Measurements from ENCODE around the gene GREB1. TPM values are rescaled to one million over a fixed set of nuclear protein-coding genes. Genes with fewer than 3 reads are reported as not detected.

The GREB1 gene
- polyA plus RNA-seq, 1 donor from 2014 or later, result 17.2 TPM

DNA sequence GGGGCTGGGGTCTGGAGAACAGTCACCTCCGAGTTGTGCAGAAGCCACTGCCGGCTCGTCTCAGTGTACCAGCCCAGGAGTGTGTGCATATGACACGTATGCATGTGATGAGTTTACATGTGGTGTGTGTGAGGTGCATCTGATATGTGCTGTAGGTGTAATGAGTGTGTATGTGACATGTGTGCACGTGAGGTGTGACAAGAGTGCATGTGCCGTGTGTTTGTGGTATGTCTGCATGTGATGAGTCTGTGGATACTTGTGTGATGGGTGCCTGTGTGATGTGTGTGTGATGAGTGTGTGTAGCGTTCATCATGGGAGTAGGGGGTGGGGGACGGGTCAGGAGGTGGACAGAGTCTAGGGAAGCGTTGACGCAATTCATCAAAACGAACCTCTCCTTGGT is 123.3 kb downstream of the GREB1 start:
- Histone ChIP-seq H3K9ac (ENCODE audit: low read length) (no peak overlapping the region), H3K27ac (ENCODE audit: low read length) (no peak overlapping the region), H3F3A (ENCODE audit: insufficient read depth, low read length, poor library complexity, severe bottlenecking) (no peaks in the 10 kb centered on the region), H2AFZ (ENCODE audit: low read depth, low read length) (no peak overlapping the region), H3K4me2 (ENCODE audit: low read length) (no peak overlapping the region), H3K9me3 (ENCODE audit: low read length) (peaks cover 4% of the 10 kb centered on the region), H4K20me1 (ENCODE audit: insufficient read depth) (no peaks in the 10 kb centered on the region), H3K36me3 (ENCODE audit: insufficient read depth, low read length) (no peaks in the 10 kb centered on the region), H3K4me3 (ENCODE audit: low read length) (no peak overlapping the region), H3K27me3 (ENCODE audit: insufficient read depth, low read depth, low read length) (no peaks in the 10 kb centered on the region), H3K79me2 (replicated peaks; ENCODE audit: insufficient read depth, low read length) (no peaks in the 10 kb centered on the region), H3K9me2 (ENCODE audit: insufficient read depth, low read length) (no peaks in the 10 kb centered on the region)
- TF ChIP-seq, protein P1, sequence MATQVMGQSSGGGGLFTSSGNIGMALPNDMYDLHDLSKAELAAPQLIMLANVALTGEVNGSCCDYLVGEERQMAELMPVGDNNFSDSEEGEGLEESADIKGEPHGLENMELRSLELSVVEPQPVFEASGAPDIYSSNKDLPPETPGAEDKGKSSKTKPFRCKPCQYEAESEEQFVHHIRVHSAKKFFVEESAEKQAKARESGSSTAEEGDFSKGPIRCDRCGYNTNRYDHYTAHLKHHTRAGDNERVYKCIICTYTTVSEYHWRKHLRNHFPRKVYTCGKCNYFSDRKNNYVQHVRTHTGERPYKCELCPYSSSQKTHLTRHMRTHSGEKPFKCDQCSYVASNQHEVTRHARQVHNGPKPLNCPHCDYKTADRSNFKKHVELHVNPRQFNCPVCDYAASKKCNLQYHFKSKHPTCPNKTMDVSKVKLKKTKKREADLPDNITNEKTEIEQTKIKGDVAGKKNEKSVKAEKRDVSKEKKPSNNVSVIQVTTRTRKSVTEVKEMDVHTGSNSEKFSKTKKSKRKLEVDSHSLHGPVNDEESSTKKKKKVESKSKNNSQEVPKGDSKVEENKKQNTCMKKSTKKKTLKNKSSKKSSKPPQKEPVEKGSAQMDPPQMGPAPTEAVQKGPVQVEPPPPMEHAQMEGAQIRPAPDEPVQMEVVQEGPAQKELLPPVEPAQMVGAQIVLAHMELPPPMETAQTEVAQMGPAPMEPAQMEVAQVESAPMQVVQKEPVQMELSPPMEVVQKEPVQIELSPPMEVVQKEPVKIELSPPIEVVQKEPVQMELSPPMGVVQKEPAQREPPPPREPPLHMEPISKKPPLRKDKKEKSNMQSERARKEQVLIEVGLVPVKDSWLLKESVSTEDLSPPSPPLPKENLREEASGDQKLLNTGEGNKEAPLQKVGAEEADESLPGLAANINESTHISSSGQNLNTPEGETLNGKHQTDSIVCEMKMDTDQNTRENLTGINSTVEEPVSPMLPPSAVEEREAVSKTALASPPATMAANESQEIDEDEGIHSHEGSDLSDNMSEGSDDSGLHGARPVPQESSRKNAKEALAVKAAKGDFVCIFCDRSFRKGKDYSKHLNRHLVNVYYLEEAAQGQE (IDR thresholded peaks at IDR 0.05; ENCODE audit: borderline replicate concordance), result no peak
- TF ChIP-seq POLR2AphosphoS5 (IDR thresholded peaks at IDR 0.05) (no peak), MXI1 (conservative IDR thresholded peaks at IDR 0.05; ENCODE audit: poor library complexity, severe bottlenecking) (no peak), EP300 (conservative IDR thresholded peaks at IDR 0.05; ENCODE audit: poor library complexity, severe bottlenecking) (no peak), TAF1 (IDR thresholded peaks at IDR 0.05; ENCODE audit: low read depth) (no peak), SMC3 (conservative IDR thresholded peaks at IDR 0.05; ENCODE audit: poor library complexity) (no peak), EZH2 (IDR thresholded peaks at IDR 0.05; ENCODE audit: borderline replicate concordance, insufficient read depth, low read length, poor library complexity, severe bottlenecking) (no peak), CTCF (IDR thresholded peaks at IDR 0.05; ENCODE audit: poor library complexity, severe bottlenecking) (no peak), RAD21 (conservative IDR thresholded peaks at IDR 0.05) (no peak)

GRCh38 chr2:11657646-11658045 is 123.8 kb downstream of the GREB1 start:
- no peak overlapping the region for H3K27ac ChIP-seq (ENCODE audit: low read length)
- no peak overlapping the region for H2AFZ ChIP-seq (ENCODE audit: low read depth, low read length)
- H3K4me2 ChIP-seq (ENCODE audit: low read length), result no peak overlapping the region

More at GRCh38 chr2:11657646-11658045, 123.8 kb downstream of the GREB1 start:
- H3K79me2 ChIP-seq (replicated peaks; ENCODE audit: insufficient read depth, low read length), result no peaks in the 10 kb centered on the region
- H3K9ac ChIP-seq (ENCODE audit: low read length), result no peak overlapping the region
- H3K9me3 ChIP-seq (ENCODE audit: low read length), result peaks cover 4% of the 10 kb centered on the region
- H3F3A ChIP-seq (ENCODE audit: insufficient read depth, low read length, poor library complexity, severe bottlenecking), result no peaks in the 10 kb centered on the region
- H4K20me1 ChIP-seq (ENCODE audit: insufficient read depth), result no peaks in the 10 kb centered on the region
- TF ChIP-seq SMC3 (conservative IDR thresholded peaks at IDR 0.05; ENCODE audit: poor library complexity), result no peak
- no peak for TF ChIP-seq MXI1 (conservative IDR thresholded peaks at IDR 0.05; ENCODE audit: poor library complexity, severe bottlenecking)
- no peak for TF ChIP-seq POLR2AphosphoS5 (IDR thresholded peaks at IDR 0.05)
- TF ChIP-seq TAF1 (IDR thresholded peaks at IDR 0.05; ENCODE audit: low read depth), result no peak
- no peak for TF ChIP-seq EZH2 (IDR thresholded peaks at IDR 0.05; ENCODE audit: borderline replicate concordance, insufficient read depth, low read length, poor library complexity, severe bottlenecking)
- TF ChIP-seq RAD21 (conservative IDR thresholded peaks at IDR 0.05), result no peak
- no peak for TF ChIP-seq CTCF (IDR thresholded peaks at IDR 0.05; ENCODE audit: poor library complexity, severe bottlenecking)
- TF ChIP-seq EP300 (conservative IDR thresholded peaks at IDR 0.05; ENCODE audit: poor library complexity, severe bottlenecking), result no peak
- TF ChIP-seq, protein P1 (IDR thresholded peaks at IDR 0.05; ENCODE audit: borderline replicate concordance), result no peak
- H3K36me3 ChIP-seq (ENCODE audit: insufficient read depth, low read length), result no peaks in the 10 kb centered on the region
- no peaks in the 10 kb centered on the region for H3K9me2 ChIP-seq (ENCODE audit: insufficient read depth, low read length)
- H3K27me3 ChIP-seq (ENCODE audit: insufficient read depth, low read depth, low read length), result no peaks in the 10 kb centered on the region
- no peak overlapping the region for H3K4me3 ChIP-seq (ENCODE audit: low read length)

Measured in neural cell (in vitro differentiated cells).